Transverse colon (tissue), 4 donors: ENCODE data around the gene PMP22. TPM values are rescaled to one million over a fixed set of nuclear protein-coding genes. Genes with fewer than 3 reads are reported as not detected.

Experiments
- DNase-seq: peaks from one replicate; pipeline ENCODE4 v3.0.0-alpha.2; 2019
- H3K27ac ChIP-seq, 4 donors: fragments of 200-600 bp; sonication (generic); 2 replicates each; pipeline ENCODE4 v1.5.1; 2016 to 2018; ENCODE audit warnings: inconsistent platforms in 4 of 4
- H3K27me3 ChIP-seq: fragments of 200-600 bp; sonication (generic); 2 replicates; pipeline ENCODE4 v1.5.1; 2017; ENCODE audit warnings: inconsistent platforms
- H3K36me3 ChIP-seq, 4 donors: fragments of 200-600 bp; sonication (generic); 2 replicates each; pipeline ENCODE4 v1.5.1; 2017 to 2019; ENCODE audit warnings: inconsistent platforms in 4 of 4
- H3K4me1 ChIP-seq, 4 donors: fragments of 200-600 bp; sonication (generic); 2 replicates each; pipeline ENCODE4 v1.5.1; 2017 to 2020; ENCODE audit warnings: inconsistent platforms in 4 of 4
- H3K4me3 ChIP-seq, 4 donors: fragments of 200-600 bp; sonication (generic); 1 replicate in 1 of 4; 2 replicates in 3 of 4; pipeline versions ENCODE4 v1.5.1 to v1.6.1; 2017 to 2019; ENCODE audit warnings: inconsistent platforms in 4 of 4
- H3K9me3 ChIP-seq, 2 donors: fragments of 200-600 bp; sonication (generic); 2 replicates each; pipeline ENCODE4 v1.5.1; 2017 to 2019; ENCODE audit warnings: inconsistent platforms in 2 of 2
- EP300 ChIP-seq: sonication (generic); formaldehyde crosslinking; IDR thresholded peaks from one replicate; pipeline ENCODE4 v1.6.1; 2017; ENCODE audit warnings: antibody characterized with exemption, low read depth
- POLR2A ChIP-seq: fragments of 450-650 bp; IDR thresholded peaks from one replicate; pipeline ENCODE4 v1.6.1; 2016; ENCODE audit warnings: antibody characterized with exemption, mild to moderate bottlenecking, moderate library complexity
- POLR2AphosphoS5 ChIP-seq, 3 donors: sonication (generic); formaldehyde crosslinking; IDR thresholded peaks; one replicate each; pipeline ENCODE4 v1.6.1; 2016; ENCODE audit warnings: antibody characterized with exemption in 3 of 3
- WGBS, 2 donors: methylation state at CpG; one replicate each; pipeline ENCODE4 v1.1.5; 2018; ENCODE audit warnings: low coverage in 1 of 2; 5-methylcytosine and 5-hydroxymethylcytosine counted together
- in situ Hi-C, 4 donors: fragments of 200-750 bp; cut with MboI; loops; one replicate each; pipeline versions ENCODE4 v1.15.0 to v1.15.1; 2017; ENCODE audit warnings: low sequenced_read_pairs in 3 of 4, low pct_ligation_motif_present in 1 of 4, low pct_unique_long_range_greater_than_20kb in 1 of 4
- intact Hi-C: fragments of 100-400 bp; cut with DNase I; formaldehyde crosslinking; loops from one replicate; pipeline ENCODE4 v1.15.1; 2023; ENCODE audit warnings: low total_unique reads
- total RNA-seq, 4 donors: library from RNA; depleted of rRNA; stranded (reverse); fragments of >200 nt; gene quantifications; one replicate each; pipeline ENCODE4 v1.1.0, GENCODE V29; 2016
- TF ChIP-seq, protein P1 (sequence below), 5 experiments: fragments of 200-600 bp in 3 of 5; fragments of 450-650 bp in 2 of 5; sonication (generic) in 3 of 5; IDR thresholded peaks; 1 replicate in 2 of 5; 2 replicates in 3 of 5; pipeline ENCODE4 v1.5.1; 2016 to 2017; ENCODE audit warnings: antibody characterized with exemption in 5 of 5, inconsistent platforms in 3 of 5, mild to moderate bottlenecking in 2 of 5, moderate library complexity in 1 of 5

PMP22 gene
- total RNA-seq, 4 donors from 2014 or later, result 23.9 to 70.9 (median 49.1) TPM

DNA sequence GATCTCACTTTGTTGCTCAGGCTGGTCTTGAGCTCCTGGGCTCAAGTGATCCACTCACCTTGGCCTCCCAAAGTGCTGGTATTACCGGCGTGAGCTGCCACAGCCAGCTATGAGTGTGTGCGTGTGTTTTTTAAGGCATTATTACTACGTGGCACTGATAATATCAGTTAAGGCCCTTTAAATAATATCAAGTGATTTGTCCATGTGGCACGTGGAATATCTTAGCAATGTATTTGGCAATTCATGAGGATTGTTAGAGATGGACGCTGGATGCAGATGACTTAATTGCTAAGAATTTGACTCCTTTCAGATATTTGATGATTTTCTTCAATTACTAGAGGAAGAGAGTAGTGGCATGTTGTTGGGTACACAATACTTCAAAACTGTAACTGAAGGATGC lies 25.5 kb upstream of the PMP22 start:
- H3K9me3 ChIP-seq, result no peaks in the 10 kb centered on the region
- in situ Hi-C loops, result no loop called here
- peaks cover 0 to 9% (median 3%) of the 10 kb centered on the region in 4 donors for H3K4me1 ChIP-seq
- H3K27ac ChIP-seq, result no peak overlapping the region
- intact Hi-C loops, result no loop called here
- no peak overlapping the region for H3K4me3 ChIP-seq
- TF ChIP-seq POLR2AphosphoS5 (IDR thresholded peaks at IDR 0.05) (no peak), POLR2A (no peak), EP300 (no peak)
- TF ChIP-seq, protein P1, sequence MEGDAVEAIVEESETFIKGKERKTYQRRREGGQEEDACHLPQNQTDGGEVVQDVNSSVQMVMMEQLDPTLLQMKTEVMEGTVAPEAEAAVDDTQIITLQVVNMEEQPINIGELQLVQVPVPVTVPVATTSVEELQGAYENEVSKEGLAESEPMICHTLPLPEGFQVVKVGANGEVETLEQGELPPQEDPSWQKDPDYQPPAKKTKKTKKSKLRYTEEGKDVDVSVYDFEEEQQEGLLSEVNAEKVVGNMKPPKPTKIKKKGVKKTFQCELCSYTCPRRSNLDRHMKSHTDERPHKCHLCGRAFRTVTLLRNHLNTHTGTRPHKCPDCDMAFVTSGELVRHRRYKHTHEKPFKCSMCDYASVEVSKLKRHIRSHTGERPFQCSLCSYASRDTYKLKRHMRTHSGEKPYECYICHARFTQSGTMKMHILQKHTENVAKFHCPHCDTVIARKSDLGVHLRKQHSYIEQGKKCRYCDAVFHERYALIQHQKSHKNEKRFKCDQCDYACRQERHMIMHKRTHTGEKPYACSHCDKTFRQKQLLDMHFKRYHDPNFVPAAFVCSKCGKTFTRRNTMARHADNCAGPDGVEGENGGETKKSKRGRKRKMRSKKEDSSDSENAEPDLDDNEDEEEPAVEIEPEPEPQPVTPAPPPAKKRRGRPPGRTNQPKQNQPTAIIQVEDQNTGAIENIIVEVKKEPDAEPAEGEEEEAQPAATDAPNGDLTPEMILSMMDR (IDR thresholded peaks at IDR 0.05), result no peak
- no peaks in the 10 kb centered on the region for H3K36me3 ChIP-seq
- no peaks in the 10 kb centered on the region for H3K27me3 ChIP-seq
- no peak for DNase-seq
- 85 to 92% methylated on average over 6 of the region's 6 CpGs for WGBS, 2 donors

DNA sequence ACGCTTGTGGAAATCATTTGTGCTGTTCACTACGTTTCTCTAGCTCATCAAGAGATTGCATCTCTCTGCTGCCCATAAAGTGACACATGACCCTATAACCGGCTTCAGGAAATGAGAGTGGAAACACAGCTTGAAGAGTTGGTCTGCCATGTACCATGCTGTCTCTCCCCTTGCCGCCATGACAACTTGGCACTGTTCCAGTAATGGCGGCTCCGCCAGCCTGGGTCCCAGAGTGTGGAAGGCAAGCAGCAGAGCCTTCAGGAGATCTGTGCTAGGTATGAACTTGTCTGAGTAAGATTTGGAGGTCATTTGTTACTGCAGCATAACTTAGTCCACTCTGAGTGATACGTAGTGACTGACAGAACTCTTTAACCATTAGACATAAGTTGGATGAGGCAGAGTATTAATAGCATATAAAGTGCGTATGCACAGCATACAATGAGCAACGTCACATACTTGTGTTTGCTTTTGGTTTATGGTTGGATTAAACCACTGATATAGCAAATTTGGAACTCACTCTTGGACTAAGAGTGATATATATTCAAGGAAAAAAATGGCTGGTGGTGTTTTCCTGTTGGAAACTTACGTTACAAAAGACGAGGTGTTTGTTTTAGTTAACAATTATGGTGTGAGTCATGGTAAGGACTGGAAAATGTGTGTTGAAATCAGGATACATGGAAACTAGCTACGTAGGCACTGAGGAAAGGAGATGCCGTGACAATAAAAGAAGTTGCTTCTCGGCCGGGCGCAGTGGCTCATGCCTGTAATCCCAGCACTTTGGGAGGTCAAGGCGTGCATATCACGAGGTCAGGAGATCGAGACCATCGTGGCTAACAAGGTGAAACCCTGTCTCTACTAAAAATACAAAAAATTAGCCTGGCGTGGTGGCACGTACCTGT lies 24.4 kb upstream of the PMP22 start:
- peaks cover 0 to 9% (median 3%) of the 10 kb centered on the region in 4 donors for H3K4me1 ChIP-seq
- 36 to 61% methylated on average over 5 to 22 of the region's 22 CpGs for WGBS, 2 donors
- H3K27me3 ChIP-seq, result no peaks in the 10 kb centered on the region
- no peaks in the 10 kb centered on the region for H3K9me3 ChIP-seq
- no peak overlapping the region for H3K27ac ChIP-seq
- DNase-seq, result no peak
- no peaks in the 10 kb centered on the region for H3K36me3 ChIP-seq
- TF ChIP-seq EP300, result no peak
- no peak for TF ChIP-seq POLR2A
- TF ChIP-seq, protein P1 (IDR thresholded peaks at IDR 0.05), result no peak
- no peak for TF ChIP-seq POLR2AphosphoS5 (IDR thresholded peaks at IDR 0.05)
- intact Hi-C loops (no loop called here), in situ Hi-C loops (loop anchor here in 1 of 4 donors (10.0 kb wide), 1 partner anchor 55 kb away; the partner anchor contains the start of gene TEKT3)
- H3K4me3 ChIP-seq, result no peak overlapping the region

DNA sequence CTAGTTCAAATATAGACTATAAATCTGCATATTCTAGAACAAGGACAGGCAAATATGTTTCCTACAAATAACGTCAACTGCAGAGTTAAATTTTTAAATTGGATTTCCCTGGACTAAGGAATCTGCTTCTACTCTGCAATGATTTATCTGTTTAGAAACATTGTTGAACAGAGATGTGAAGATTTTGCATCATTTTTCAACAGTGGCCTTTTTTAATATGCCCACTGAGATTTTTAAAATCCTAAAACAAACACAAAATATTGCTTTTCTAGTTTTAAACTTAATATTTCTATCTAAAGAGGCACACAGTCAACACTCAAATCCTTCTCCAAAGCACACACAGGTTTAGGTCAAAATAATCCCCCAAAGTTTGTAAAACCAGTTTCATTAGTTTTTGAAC lies 23.7 kb upstream of the PMP22 start:
- intact Hi-C loops, result no loop called here
- Histone ChIP-seq H3K27ac (no peak overlapping the region), H3K36me3 (no peaks in the 10 kb centered on the region), H3K9me3 (no peaks in the 10 kb centered on the region), H3K4me1 (peaks cover 0 to 9% (median 3%) of the 10 kb centered on the region in 4 donors), H3K4me3 (no peak overlapping the region), H3K27me3 (no peaks in the 10 kb centered on the region)
- no peak for DNase-seq
- in situ Hi-C loops, result loop anchor here in 1 of 4 donors (10.0 kb wide), 1 partner anchor 56 kb away; the partner anchor contains the start of gene TEKT3
- WGBS, 2 donors, result 65 to 100% methylated on average over 1 of the region's 1 CpG
- TF ChIP-seq POLR2AphosphoS5 (IDR thresholded peaks at IDR 0.05), result no peak
- no peak for TF ChIP-seq POLR2A
- TF ChIP-seq, protein P1 (IDR thresholded peaks at IDR 0.05), result no peak
- no peak for TF ChIP-seq EP300

DNA sequence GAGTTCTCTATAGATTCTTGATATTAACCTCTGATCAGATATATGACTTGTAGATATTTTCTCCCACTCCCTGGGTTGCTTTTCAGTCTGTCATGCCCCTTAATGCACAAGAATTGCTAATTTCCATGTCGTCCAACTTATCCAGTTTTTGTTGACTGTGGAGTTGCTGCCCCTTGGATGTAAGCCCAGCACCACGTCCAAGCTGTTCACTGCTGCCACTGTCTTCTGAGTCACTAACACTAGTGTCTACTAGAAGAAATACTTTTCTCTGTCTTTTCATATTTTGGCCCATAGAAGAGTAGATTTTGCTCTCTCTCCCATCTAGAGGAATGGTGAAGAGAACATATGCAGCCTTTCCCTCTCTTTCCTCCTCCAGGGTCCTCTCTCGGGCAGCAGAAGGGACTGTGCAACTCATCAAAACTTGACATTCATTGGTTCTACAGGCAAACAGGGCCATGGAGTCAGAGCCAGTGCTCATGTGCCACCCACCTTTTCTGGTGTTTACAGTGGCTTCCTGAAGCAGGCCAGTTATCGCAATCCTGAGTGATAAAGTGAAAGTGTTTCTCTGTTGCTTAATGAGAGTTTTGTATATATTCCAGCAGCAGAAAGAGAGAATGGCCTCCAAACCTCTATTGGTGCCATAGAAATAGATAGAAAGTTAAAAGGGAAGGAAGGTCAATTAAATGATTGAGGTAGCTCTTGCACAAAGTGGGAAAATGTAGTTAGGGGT lies 22.6 kb upstream of the PMP22 start:
- Histone ChIP-seq H3K4me1 (peaks cover 0 to 9% (median 3%) of the 10 kb centered on the region in 4 donors), H3K9me3 (no peaks in the 10 kb centered on the region), H3K36me3 (no peaks in the 10 kb centered on the region), H3K27me3 (no peaks in the 10 kb centered on the region), H3K4me3 (no peak overlapping the region), H3K27ac (no peak overlapping the region)
- DNase-seq, result no peak
- 52 to 58% methylated on average over 4 of the region's 4 CpGs for WGBS, 2 donors
- in situ Hi-C loops (loop anchor here in 1 of 4 donors (10.0 kb wide), 1 partner anchor 57 kb away; the partner anchor contains the start of gene TEKT3), intact Hi-C loops (no loop called here)
- no peak for TF ChIP-seq EP300
- no peak for TF ChIP-seq POLR2A
- no peak for TF ChIP-seq POLR2AphosphoS5 (IDR thresholded peaks at IDR 0.05)
- TF ChIP-seq, protein P1 (IDR thresholded peaks at IDR 0.05), result no peak
